ENCODE results near the gene GLE1. TPM values are rescaled to one million over a fixed set of nuclear protein-coding genes. Genes with fewer than 3 reads are reported as not detected.

Gene GLE1, protein sequence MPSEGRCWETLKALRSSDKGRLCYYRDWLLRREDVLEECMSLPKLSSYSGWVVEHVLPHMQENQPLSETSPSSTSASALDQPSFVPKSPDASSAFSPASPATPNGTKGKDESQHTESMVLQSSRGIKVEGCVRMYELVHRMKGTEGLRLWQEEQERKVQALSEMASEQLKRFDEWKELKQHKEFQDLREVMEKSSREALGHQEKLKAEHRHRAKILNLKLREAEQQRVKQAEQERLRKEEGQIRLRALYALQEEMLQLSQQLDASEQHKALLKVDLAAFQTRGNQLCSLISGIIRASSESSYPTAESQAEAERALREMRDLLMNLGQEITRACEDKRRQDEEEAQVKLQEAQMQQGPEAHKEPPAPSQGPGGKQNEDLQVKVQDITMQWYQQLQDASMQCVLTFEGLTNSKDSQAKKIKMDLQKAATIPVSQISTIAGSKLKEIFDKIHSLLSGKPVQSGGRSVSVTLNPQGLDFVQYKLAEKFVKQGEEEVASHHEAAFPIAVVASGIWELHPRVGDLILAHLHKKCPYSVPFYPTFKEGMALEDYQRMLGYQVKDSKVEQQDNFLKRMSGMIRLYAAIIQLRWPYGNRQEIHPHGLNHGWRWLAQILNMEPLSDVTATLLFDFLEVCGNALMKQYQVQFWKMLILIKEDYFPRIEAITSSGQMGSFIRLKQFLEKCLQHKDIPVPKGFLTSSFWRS
- 10 to 100 TPM; 45.8 to 59.0 TPM for total RNA-seq

DNA sequence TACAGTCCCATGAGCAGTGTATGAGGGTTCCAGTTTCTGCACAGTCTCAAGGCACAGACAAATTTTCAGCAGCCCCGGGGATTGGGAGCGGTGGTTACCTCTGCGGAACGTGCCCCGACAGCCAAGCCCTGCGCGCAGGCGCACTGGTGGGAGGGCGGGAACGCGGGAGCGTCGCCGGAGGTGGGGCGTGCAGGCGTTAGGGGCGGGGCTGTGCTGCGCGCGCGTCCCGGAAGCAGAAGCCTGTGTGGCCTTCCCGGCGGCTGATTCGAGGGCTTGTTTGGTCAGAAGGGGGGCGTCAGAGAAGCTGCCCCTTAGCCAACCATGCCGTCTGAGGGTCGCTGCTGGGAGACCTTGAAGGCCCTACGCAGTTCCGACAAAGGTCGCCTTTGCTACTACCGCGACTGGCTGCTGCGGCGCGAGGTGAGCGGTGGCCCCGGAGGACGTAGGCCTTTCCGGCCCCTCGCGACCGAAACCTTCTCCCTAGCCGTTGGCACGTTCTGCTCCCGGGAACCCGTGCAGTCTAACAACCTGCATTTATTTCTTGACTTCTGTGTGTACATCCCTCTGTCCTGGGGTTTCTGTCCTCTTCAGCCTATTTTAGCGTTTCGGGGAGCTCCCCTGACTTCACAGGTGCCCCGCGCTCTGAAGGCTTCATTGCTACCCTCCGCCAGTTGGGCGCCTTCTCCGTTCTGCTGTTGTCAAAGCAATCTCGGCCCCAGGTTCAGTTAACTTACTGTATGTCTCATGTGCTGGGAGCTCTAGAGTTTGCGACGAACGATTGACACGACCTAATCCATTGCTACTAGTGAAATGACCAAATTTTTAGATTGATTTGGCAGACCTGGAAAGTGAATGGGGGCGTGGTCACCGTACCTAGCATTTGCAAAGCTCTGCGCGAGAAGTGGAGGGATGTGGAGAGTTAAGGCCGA lies at the start of gene GLE1:
GLE1 (plus strand) TSS at position 235 of the 929 bp plus-strand sequence; CDS start at position 322, 87 bp downstream.
- no peaks in the 10 kb centered on the region for H3K9me3 Mint-ChIP-seq
- peak within 1 kb of the TSS; percentile 97 to 100 for H3K4me3 Mint-ChIP-seq
- H3K27me3 Mint-ChIP-seq (ENCODE audit: low read depth), result no peaks in the 10 kb centered on the region
- peak; percentile 97 to 99 for DNase-seq
- peak; percentile 97 to 98 for ATAC-seq (replicated peaks in 1 of 2)
- peaks cover 5 to 13% of the 10 kb centered on the region in 2 donors for H3K36me3 Mint-ChIP-seq (ENCODE audit: insufficient read depth in 2 of 2)
- H3K4me1 Mint-ChIP-seq (ENCODE audit: low read depth), result peaks cover 29% of the 10 kb centered on the region
- peak within 1 kb of the TSS; percentile 94 for H3K27ac Mint-ChIP-seq

DNA sequence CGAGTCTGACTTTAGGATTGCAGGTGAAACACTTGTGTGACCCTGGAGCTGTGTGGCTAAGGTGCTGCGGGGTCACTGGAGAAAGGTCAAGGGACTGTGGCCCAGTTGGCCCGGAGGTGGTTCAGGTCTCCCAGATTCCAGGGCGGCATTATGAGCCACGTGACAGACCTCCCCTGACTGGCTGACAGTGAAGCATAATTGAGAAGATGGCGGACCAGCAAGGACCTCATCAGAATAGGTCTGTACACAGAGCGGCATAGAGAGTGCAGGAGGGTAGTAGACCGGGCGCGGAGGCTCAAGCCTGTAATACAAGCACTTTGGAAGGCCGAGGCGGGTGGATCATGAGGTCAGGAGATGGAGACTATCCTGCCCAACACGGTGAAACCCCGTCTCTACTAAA lies 49.5 kb upstream of the GLE1 start:
- Mint-ChIP-seq H3K27ac (peak overlapping the region; percentile 64), H3K4me3 (peak overlapping the region; percentile 57 to 84), H3K27me3 (ENCODE audit: low read depth) (no peaks in the 10 kb centered on the region), H3K9me3 (no peaks in the 10 kb centered on the region), H3K36me3 (ENCODE audit: insufficient read depth in 2 of 2) (peaks cover 2% of the 10 kb centered on the region in 2 donors), H3K4me1 (ENCODE audit: low read depth) (peaks cover 27% of the 10 kb centered on the region)
- no peak for ATAC-seq (replicated peaks in 1 of 2)
- DNase-seq, result no peak

DNA sequence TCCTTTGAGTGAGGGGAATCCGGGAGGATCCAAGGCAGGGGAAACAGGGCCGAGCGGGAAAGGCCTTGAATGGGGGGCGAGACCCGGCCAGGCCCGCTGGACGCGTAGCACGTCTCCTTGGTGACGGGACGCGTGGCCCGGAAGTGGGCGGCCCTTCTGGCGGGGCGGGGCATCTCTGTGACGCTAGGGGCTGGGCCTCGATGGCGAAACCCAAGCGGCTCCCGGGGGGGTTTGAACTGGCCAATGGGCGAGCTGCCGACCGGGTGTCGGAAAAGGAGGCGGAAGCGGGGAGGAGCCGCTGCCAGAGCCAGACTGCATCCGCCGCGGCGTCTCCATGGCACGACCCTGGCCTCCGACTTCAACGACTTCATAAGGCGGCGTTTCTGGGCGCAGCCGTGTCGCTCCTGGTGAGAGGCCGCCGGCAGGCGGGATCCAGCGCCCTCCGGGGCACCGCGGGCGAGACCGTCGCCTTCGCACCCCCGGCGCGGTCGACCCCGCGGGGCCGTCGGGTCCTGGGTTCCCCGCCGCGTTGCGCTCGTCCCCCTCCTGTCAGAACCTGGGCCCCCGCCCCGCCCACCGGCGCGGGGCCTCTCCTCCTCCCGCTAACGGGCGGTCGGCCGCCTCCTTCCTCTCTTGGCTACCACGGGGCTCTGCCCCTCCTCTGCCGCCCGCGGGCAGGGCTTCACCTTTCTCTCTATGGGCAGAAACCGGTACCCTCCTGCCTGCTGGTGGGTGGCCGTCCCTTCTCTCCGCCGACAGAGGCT lies 48.5 kb upstream of the GLE1 start, which contains the start of gene ODF2:
ODF2 (plus strand) TSS at position 158 of the 764 bp plus-strand sequence; CDS start at position 244, 86 bp downstream.
- no peaks in the 10 kb centered on the region for H3K9me3 Mint-ChIP-seq
- peaks cover 5 to 6% of the 10 kb centered on the region in 2 donors for H3K36me3 Mint-ChIP-seq (ENCODE audit: insufficient read depth in 2 of 2)
- DNase-seq (peak; percentile 99), ATAC-seq (replicated peaks in 1 of 2) (peak; percentile 88 to 90)
- no peaks in the 10 kb centered on the region for H3K27me3 Mint-ChIP-seq (ENCODE audit: low read depth)
- H3K27ac Mint-ChIP-seq, result peak within 1 kb of the TSS; percentile 64
- peaks cover 27% of the 10 kb centered on the region for H3K4me1 Mint-ChIP-seq (ENCODE audit: low read depth)
- peak within 1 kb of the TSS; percentile 84 to 88 for H3K4me3 Mint-ChIP-seq

- H3K4me1 Mint-ChIP-seq (ENCODE audit: low read depth), result peaks cover 27% of the 10 kb centered on the region
- H3K36me3 Mint-ChIP-seq (ENCODE audit: insufficient read depth in 2 of 2), result peaks cover 5 to 6% of the 10 kb centered on the region in 2 donors
- no peaks in the 10 kb centered on the region for H3K27me3 Mint-ChIP-seq (ENCODE audit: low read depth)
- H3K9me3 Mint-ChIP-seq, result no peaks in the 10 kb centered on the region
- peak; percentile 78 to 85 for DNase-seq
- H3K4me3 Mint-ChIP-seq, result peak overlapping the region; percentile 84 to 88
- peak; percentile 71 to 76 for ATAC-seq (replicated peaks in 1 of 2)
- peak overlapping the region; percentile 62 for H3K27ac Mint-ChIP-seq
Measured at GRCh38 chr9:128456613-128457061, 47.9 kb upstream of the GLE1 start.

- Mint-ChIP-seq H3K4me1 (ENCODE audit: low read depth) (peaks cover 27% of the 10 kb centered on the region), H3K36me3 (ENCODE audit: insufficient read depth in 2 of 2) (peaks cover 5 to 6% of the 10 kb centered on the region in 2 donors)
Measured at GRCh38 chr9:128457207-128457606, 47.3 kb upstream of the GLE1 start.

GRCh38 chr9:128459011-128459410 lies 45.5 kb upstream of the GLE1 start:
- Mint-ChIP-seq H3K4me1 (ENCODE audit: low read depth) (peaks cover 27% of the 10 kb centered on the region), H3K9me3 (no peaks in the 10 kb centered on the region), H3K27ac (no peak overlapping the region), H3K4me3 (no peak overlapping the region), H3K36me3 (ENCODE audit: insufficient read depth in 2 of 2) (peaks cover 5 to 6% of the 10 kb centered on the region in 2 donors), H3K27me3 (ENCODE audit: low read depth) (no peaks in the 10 kb centered on the region)
- no peak for ATAC-seq (replicated peaks in 1 of 2)
- DNase-seq, result no peak

More at GRCh38 chr9:128457207-128457606, 47.3 kb upstream of the GLE1 start:
- no peaks in the 10 kb centered on the region for H3K9me3 Mint-ChIP-seq
- no peaks in the 10 kb centered on the region for H3K27me3 Mint-ChIP-seq (ENCODE audit: low read depth)
- H3K4me3 Mint-ChIP-seq, result peak overlapping the region; percentile 84 to 88
- no peak for ATAC-seq (replicated peaks in 1 of 2)
- peak in 1 of 2 donors; percentile 1 for DNase-seq
- H3K27ac Mint-ChIP-seq, result no peak overlapping the region

DNA sequence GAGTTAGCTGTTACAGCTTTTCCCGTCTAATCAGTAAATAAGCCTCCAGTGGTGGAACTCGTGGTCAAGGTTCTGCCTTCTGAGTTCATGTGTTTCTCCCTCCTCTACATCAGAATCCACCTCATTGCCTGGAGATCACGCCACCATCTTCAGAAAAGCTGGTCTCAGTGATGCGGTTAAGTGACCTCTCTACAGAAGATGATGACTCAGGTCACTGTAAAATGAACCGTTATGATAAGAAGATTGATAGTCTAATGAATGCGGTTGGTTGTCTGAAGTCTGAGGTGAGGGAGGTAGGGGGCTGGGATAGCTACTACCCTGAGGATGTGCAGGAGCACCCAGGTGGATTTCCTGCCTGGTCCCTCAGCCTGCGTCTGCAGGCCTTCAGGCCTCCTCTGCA lies 35.4 kb upstream of the GLE1 start:
- H3K27me3 Mint-ChIP-seq (ENCODE audit: low read depth), result no peaks in the 10 kb centered on the region
- DNase-seq (no peak), ATAC-seq (replicated peaks in 1 of 2) (no peak)
- H3K4me1 Mint-ChIP-seq (ENCODE audit: low read depth), result peaks cover 9% of the 10 kb centered on the region
- H3K4me3 Mint-ChIP-seq, result no peak overlapping the region
- peaks cover 1 to 10% of the 10 kb centered on the region in 2 donors for H3K36me3 Mint-ChIP-seq (ENCODE audit: insufficient read depth in 2 of 2)
- no peak overlapping the region for H3K27ac Mint-ChIP-seq
- no peaks in the 10 kb centered on the region for H3K9me3 Mint-ChIP-seq

DNA sequence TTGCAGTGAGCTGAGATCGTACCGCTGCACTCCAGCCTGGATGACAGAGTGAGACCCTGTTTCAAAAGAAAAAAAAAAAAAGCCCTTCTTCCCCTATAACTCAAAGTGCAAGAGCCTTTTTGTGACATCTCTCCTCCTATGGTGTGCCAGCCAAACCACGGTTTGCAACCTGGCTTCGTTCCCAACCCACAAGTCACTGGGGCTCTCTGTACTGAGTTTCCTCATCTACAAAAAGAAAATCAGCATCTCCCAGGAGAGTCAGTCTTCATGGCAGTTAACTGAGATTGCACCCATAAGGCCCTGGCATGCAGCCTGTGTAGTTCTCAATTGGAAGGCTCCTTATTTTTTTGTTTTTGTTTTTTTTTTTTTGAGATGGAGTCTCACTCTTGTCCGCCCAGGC lies 34.0 kb upstream of the GLE1 start:
- ATAC-seq (replicated peaks in 1 of 2), result peak; percentile 31 to 58
- Mint-ChIP-seq H3K9me3 (no peaks in the 10 kb centered on the region), H3K4me3 (no peak overlapping the region), H3K36me3 (ENCODE audit: insufficient read depth in 2 of 2) (peaks cover 3 to 17% of the 10 kb centered on the region in 2 donors), H3K27ac (no peak overlapping the region), H3K4me1 (ENCODE audit: low read depth) (peaks cover 9% of the 10 kb centered on the region), H3K27me3 (ENCODE audit: low read depth) (no peaks in the 10 kb centered on the region)
- DNase-seq, result peak; percentile 10 to 15

DNA sequence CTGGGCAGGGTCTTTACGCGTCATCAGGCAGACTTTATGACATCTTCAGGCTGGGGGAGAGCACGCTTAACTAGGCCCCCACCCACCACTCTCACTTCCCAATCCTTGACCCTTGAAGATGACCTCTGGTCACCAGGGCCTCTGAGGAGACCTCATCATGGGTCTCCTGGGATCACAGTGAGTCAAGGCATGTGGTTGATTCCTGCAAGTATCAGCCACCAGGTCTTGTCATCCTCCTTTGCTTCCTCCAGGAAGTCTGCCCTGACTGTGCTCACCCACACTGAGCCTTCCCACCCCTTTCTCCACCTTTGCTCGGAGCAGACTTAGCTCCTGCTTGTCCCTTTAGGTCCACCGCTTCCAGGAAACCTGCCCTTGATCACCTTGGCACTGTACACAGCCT lies 31.4 kb upstream of the GLE1 start:
- no peak for ATAC-seq (replicated peaks in 1 of 2)
- no peaks in the 10 kb centered on the region for H3K27me3 Mint-ChIP-seq (ENCODE audit: low read depth)
- H3K9me3 Mint-ChIP-seq, result no peaks in the 10 kb centered on the region
- no peak overlapping the region for H3K4me3 Mint-ChIP-seq
- DNase-seq, result no peak
- peaks cover 9% of the 10 kb centered on the region for H3K4me1 Mint-ChIP-seq (ENCODE audit: low read depth)
- no peak overlapping the region for H3K27ac Mint-ChIP-seq
- peaks cover 6 to 25% of the 10 kb centered on the region in 2 donors for H3K36me3 Mint-ChIP-seq (ENCODE audit: insufficient read depth in 2 of 2)

GRCh38 chr9:128475867-128476266 lies 28.7 kb upstream of the GLE1 start:
- Mint-ChIP-seq H3K4me1 (ENCODE audit: low read depth) (peaks cover 3% of the 10 kb centered on the region), H3K27ac (no peak overlapping the region), H3K27me3 (ENCODE audit: low read depth) (no peaks in the 10 kb centered on the region), H3K36me3 (ENCODE audit: insufficient read depth in 2 of 2) (peaks cover 5 to 24% of the 10 kb centered on the region in 2 donors), H3K4me3 (no peak overlapping the region), H3K9me3 (no peaks in the 10 kb centered on the region)
- no peak for ATAC-seq (replicated peaks in 1 of 2)
- DNase-seq, result no peak

DNA sequence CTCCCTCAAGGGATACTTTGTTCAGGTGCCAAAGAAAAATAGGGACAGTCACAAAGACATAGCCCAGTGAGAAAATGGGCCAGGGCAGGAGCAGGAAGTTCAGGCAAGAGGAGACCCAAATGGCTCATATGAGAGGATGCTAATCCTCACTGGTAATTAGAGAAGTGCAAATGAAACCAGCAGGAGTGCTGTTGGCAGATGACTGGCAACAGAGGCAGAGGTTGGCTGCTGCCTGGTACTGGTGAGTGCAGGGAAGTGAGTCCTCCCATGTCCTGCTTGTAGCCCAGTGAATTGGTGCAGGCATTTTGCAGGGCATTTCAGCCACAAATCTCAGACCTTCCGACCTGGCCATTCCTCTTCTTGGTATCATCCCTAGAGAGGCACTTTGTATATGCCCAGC lies 25.3 kb upstream of the GLE1 start:
- Mint-ChIP-seq H3K4me1 (ENCODE audit: low read depth) (no peaks in the 10 kb centered on the region), H3K9me3 (no peaks in the 10 kb centered on the region), H3K27ac (no peak overlapping the region), H3K4me3 (no peak overlapping the region), H3K27me3 (ENCODE audit: low read depth) (no peaks in the 10 kb centered on the region), H3K36me3 (ENCODE audit: insufficient read depth in 2 of 2) (peaks cover 9 to 23% of the 10 kb centered on the region in 2 donors)
- ATAC-seq (replicated peaks in 1 of 2) (no peak), DNase-seq (no peak)

- Mint-ChIP-seq H3K9me3 (no peaks in the 10 kb centered on the region), H3K27me3 (ENCODE audit: low read depth) (no peaks in the 10 kb centered on the region), H3K36me3 (ENCODE audit: insufficient read depth in 2 of 2) (peaks cover 6 to 11% of the 10 kb centered on the region in 2 donors), H3K4me3 (no peak overlapping the region), H3K27ac (no peak overlapping the region), H3K4me1 (ENCODE audit: low read depth) (no peaks in the 10 kb centered on the region)
- ATAC-seq (replicated peaks in 1 of 2) (no peak), DNase-seq (no peak)
Measured at GRCh38 chr9:128481561-128481960, 23.0 kb upstream of the GLE1 start.
